Kidney capillary endothelial cell (primary cell): ENCODE results near the gene ELF2.
"Not testable (repeated sequence)": the region's sequence is repeated elsewhere in the genome, so short reads cannot be mapped to it uniquely, and the experiment has no call there.

Experiments
- DNase-seq: peaks from one replicate; pipeline ENCODE4 v3.0.0-alpha.2; 2018; ENCODE audit warnings: low spot score

The ELF2 gene

GRCh38 chr4:139144161-139144859 is 32.7 kb downstream of the ELF2 start:
- DNase-seq: no peak

GRCh38 chr4:139142980-139143379 is 34.0 kb downstream of the ELF2 start:
- no peak for DNase-seq

- DNase-seq: no peak
Measured at GRCh38 chr4:139142087-139142486, 34.9 kb downstream of the ELF2 start.

DNA sequence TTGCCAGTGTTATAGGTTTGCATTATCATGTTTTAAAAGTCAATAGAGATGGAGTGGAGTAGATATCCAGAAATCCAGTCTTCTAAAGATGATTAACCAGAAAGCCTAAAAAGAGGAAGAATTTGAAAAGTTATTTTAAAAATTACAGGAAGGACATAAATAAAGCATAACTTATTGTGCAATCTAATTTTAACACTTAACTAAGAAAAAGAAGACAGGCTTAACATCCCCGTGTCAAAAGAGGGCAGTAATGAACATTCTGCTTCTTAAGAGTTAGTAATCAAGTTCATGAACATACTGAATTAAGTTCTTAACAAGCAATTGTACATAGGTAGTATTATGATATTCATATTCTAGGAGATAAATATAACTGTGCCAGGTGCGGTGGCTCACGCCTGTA is 39.3 kb downstream of the ELF2 start:
- DNase-seq: no peak

GRCh38 chr4:139134403-139134802 is 42.6 kb downstream of the ELF2 start:
- no peak for DNase-seq

DNA sequence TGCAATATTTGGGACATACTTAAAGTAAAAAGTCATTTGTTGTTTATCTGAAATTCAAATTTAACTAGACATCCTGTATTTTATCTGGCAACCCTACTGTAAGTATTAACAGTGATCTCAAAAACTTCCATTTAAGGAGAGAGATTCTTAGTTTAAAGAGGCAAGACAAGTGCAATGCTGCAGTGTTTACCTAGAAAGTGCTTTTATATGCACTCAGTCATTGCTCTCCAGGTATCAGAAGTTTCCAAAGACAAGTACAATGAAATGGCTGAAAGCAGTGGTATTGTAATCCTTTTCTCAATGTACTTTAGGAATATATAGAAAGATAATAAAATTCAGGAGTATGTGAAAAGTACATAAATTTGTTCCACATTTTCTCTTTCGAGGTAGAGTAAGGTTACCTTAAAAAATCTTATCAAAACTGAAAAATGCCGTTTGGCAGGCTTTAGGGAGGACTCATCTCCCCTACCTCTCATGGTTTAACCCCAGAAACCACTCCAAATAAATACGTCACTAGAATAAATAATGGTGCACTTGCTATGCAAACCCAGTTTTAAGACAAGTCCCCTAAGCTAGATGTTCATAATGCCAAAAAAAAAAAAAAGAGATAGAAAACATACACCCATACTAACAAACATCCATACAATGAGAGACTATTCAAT is 45.7 kb downstream of the ELF2 start:
- DNase-seq: no peak

- DNase-seq: no peak
Measured at GRCh38 chr4:139129206-139129605, 47.8 kb downstream of the ELF2 start.

- no peak for DNase-seq
Measured at GRCh38 chr4:139126898-139127297, 50.1 kb downstream of the ELF2 start.

DNA sequence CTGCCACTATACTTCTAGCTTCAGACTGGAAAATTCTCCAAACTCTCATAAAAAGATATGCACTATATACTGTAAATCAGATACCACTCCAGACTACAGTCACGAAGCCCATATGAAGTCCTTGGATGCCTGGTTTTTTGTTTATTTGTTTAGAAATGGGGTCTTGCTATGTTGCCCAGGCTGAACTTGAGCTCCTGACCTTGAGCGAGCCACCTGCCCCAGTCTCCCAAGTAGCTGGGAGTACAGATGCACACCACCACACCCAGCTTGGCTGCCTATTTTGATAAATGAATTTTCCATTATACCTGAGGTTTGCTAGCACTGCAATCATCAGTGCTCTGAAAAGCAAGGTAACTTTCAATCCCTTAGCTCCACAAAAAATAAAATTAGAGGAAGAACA is 53.1 kb downstream of the ELF2 start:
- DNase-seq: no peak

DNA sequence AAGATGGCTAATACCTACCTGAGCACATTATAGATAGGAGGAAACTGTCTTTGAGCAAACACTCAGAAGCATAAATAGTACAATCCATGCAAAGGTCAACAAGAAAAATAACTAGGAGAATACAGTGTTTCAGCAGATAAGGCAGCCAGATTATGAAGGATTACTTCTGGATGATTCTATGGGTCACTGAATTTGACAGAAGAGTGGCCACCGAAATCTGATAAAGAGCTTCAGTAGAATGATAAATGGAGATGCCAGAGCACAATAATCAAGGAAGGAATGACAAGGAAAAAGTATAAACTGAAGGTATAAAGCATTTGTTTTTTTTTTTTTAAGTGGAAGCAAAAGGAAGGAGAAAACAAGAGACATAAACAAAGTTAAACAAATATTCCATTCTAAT is 58.7 kb downstream of the ELF2 start:
- no peak for DNase-seq

- no peak for DNase-seq
Measured at GRCh38 chr4:139115226-139115625, 61.8 kb downstream of the ELF2 start.

GRCh38 chr4:139114795-139115194 is 62.2 kb downstream of the ELF2 start:
- DNase-seq: not testable (repeated sequence)

- no peak for DNase-seq
Measured at GRCh38 chr4:139112650-139113049, 64.4 kb downstream of the ELF2 start.

DNA sequence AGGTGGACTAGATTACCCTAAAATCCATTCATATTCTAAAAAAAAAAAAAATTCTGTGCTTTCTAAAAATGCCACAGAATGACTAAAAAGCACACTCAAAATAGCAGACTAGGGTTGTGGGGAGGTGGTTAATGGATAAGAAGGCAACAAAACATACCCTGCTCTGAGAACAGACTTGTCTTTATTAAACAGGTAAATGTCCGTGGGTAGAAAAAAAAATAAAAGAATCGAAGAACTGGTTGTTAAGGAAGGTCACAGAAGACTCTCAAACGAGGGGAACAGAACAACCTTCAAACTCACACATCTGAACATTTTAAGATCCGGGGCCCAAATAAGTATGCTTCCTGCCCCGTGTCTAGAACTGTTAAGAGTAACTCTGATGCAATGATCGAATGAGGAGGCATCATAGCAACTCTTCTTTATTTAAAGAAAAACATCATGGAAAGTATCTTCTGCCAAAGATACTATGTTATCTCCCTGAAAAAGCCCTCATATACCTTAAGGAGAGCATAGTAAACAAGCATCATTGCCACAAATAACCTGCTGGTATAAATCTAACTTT is 68.4 kb downstream of the ELF2 start:
- no peak for DNase-seq

- peak; percentile 62 for DNase-seq
Measured at GRCh38 chr4:139099366-139099982, 77.5 kb downstream of the ELF2 start.

DNA sequence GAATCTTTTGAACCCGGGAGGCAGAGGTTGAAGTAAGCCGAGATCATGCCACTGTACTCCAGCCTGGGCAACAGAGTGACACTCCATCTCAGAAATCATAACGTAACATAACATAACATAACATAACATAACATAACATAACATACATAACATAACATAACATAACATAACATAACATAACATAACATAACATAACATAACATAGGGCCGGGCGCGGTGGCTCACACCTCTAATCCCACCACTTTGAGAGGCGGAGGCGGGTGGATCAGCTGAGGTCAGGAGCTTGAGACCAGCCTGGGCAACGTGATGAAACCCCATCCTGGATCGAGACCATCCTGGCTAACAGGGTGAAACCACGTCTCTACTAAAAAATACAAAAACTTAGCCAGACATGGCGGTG is 84.7 kb downstream of the ELF2 start:
- DNase-seq: no peak

DNA sequence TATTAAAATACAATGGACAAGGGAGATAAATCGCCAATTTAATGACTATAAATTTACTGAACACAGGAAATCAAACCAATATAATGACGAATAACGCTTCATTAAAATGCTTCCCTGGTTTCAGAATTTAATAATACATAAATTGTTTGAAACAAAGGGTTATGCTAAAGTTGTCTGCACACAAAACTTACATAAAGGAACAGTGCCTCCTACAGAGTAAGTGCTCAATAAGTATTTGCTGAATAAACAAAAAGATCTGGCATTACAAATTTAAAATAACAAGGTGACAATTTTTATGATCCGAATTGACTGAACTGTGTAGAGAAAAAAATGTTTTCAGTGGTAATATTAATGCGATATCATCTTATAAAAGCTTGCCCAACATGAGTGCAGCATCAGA is 91.9 kb downstream of the ELF2 start:
- peak; percentile 19 for DNase-seq

DNA sequence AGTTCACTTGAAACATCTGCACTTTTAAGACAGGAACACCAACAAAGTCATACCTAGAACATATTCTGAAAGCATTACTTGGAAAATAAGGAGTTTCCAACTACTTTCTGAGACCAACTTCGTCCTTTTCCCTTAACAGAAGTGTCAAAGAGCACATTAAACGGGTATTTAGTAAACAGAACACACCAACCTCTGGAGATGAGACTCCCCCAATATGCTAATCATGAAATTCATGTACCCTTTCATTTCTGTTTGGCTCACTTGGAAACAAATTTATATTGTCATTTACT is 92.3 kb downstream of the ELF2 start:
- peak; percentile 19 for DNase-seq

GRCh38 chr4:139083956-139084803 is 92.8 kb downstream of the ELF2 start:
- peak; percentile 81 for DNase-seq

DNA sequence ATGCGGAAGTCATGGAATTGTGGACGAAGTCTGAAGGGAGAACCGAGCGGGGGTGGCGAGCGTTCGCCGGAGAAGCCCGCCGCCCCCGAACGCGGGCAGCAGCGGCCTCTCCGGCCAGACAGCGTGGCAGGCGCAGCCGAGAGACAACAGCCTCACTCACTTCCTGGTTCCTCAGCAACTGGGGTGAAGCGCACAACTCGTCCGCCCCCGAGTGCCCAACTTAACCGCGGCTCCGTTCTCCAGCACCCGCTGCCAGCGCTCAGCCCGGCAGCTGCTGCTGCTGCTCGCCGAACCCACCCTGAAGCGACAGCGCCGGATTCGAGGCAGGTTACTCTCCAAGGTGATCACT is 93.4 kb downstream of the ELF2 start:
- DNase-seq: peak; percentile 56

- DNase-seq: peak; percentile 97
Measured at GRCh38 chr4:139082750-139083606, 94.0 kb downstream of the ELF2 start.

DNA sequence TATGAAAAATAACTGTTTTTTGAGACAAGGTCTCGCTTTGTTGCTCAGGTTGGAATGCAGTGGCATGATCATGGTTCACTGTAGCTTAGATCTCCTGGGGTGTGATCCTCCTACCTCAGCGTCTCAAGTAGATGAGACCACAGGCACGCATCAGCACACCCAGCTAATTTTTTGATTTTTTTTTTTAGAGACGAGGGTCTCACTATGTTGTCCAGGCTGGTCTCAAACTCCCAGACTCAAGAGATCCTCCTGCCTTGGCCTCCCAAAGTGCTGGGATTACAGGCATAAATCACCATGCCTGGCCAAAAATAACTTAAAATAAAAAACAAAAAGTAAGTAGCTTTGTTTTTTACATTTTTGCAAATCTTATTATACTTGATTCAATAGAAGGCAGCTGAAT is 98.1 kb downstream of the ELF2 start:
- DNase-seq: no peak
